RPMI8226 (cell line): ENCODE results near the gene ZNF862.
A peak's percentile ranks its signal among the peaks of the same experiment; 100 is the strongest.
"Not testable (repeated sequence)": the region's sequence is repeated elsewhere in the genome, so short reads cannot be mapped to it uniquely, and the experiment has no call there.

Experiments used
- DNase-seq: peaks from one replicate; pipeline ENCODE4 v3.0.0-alpha.2; 2015

ZNF862 gene

DNA sequence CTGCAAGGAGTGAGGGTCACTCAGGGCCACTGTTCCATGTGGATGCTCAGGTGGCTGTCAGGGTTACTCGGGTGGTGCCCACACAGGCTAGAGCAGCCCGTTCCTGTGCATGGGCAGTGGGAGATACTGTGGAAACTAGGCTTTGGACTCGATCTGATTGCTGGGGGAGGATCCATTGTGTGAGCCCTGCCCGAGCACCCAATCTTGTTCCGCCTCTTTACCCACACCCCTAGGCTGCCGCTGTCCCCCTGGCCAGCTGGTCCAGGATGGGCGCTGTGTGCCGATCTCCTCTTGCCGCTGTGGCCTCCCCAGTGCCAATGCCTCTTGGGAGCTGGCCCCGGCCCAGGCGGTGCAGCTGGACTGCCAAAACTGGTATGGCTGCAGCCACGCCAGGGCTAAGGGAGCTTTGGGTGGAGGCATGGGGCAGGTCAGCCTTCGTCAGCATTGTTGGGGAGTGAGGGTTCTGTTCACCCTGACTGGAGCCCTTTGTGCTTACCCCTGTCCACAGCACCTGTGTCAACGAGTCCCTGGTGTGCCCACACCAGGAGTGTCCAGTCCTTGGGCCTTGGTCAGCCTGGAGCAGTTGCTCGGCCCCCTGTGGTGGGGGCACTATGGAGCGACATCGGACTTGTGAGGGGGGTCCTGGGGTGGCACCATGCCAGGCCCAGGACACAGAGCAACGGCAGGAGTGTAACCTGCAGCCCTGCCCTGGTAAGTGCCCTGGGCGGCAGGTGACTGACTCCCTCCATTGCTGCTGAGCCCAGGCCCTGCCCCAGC lies 12.4 kb upstream of the ZNF862 start:
- peak; percentile 51 for DNase-seq

DNA sequence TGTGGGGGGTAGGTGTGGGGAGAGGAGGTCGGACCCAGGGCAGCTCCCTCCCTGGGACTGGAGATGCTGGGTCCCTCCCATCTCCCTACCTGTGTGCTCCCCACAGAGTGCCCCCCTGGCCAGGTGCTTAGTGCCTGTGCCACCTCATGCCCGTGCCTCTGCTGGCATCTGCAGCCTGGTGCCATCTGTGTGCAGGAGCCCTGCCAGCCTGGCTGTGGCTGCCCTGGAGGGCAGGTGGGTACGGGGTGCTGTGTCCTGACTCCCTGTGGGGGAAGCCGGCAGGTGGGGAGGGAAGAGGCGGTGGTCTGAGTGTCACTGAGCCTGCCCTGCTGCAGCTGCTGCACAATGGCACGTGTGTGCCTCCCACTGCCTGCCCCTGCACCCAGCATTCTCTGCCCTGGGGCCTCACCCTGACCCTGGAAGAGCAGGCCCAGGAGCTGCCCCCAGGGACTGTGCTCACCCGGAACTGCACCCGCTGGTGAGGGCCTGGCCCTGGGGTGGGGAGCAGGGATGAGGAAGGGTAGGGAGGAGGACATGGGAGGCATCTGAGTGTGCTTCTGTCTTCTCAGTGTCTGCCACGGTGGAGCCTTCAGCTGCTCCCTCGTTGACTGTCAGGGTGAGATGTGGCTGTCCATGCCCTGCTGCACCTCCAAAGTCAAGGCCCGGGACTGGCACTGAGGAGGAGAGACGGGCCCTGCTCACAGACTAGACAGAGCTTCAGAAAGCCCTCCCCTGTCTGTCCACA lies 11.7 kb upstream of the ZNF862 start:
- peak; percentile 60 for DNase-seq

GRCh38 chr7:149827089-149827981 lies 10.8 kb upstream of the ZNF862 start:
- no peak for DNase-seq

DNA sequence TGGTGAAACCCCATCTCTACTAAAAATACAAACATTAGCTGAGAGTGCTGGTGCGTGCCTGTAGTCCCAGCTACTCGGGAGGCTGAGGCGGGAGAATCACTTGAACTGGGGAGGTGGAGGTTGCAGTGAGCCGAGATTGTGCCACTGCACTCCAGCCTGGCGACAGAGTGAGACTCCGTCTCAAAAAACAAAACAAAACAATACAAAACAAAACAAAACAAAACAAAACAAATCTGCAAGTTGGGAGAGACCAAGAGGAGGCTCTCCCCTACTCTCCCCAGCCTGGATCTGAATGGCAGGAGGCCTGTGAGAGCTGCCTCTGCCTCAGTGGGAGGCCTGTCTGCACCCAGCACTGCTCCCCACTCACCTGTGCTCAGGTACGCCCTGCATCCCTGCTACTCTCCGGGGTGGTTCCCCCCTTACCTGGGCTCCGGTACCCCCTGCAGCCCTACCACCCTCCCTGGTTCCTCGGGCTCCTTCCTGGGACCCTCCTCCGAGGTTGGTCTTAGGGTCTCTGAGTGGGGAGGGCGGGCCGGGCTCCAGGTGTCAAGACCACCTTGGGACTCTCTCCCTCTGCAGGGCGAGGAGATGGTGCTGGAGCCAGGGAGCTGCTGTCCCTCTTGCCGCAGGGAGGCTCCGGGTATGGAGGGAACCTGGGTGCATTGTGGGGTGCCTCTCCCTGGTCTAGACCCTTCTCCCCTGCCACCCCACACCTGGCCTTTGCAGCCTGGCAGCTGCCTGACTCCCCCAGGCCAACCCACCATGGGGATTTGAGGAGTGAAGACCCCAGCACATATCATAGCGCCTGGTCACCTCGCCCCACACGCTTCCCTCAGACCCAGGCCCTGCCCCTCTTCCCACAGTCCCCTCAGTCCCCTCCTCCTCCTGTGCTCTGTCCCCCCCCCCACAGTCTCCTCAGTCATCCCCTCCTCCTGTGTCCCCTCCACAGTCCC lies 9.5 kb upstream of the ZNF862 start:
- no peak for DNase-seq

DNA sequence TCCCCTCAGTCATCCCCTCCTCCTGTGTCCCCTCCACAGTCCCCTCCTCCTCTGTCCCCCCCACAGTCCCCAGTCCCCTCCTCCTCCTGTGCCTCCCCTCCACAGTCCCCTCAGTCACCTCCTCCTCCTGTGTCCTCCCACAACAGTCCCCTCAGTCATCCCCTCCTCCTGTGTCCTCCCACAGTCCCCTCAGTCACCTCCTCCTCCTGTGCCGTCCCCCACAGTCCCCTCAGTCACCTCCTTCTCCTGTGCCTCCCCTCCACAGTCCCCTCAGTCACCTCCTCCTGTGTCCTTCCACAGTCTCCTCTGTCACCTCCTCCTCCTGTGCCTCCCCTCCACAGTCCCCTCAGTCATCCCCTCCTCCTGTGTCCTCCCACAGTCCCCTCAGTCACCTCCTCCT lies 7.6 kb upstream of the ZNF862 start:
- not testable (repeated sequence) for DNase-seq

DNA sequence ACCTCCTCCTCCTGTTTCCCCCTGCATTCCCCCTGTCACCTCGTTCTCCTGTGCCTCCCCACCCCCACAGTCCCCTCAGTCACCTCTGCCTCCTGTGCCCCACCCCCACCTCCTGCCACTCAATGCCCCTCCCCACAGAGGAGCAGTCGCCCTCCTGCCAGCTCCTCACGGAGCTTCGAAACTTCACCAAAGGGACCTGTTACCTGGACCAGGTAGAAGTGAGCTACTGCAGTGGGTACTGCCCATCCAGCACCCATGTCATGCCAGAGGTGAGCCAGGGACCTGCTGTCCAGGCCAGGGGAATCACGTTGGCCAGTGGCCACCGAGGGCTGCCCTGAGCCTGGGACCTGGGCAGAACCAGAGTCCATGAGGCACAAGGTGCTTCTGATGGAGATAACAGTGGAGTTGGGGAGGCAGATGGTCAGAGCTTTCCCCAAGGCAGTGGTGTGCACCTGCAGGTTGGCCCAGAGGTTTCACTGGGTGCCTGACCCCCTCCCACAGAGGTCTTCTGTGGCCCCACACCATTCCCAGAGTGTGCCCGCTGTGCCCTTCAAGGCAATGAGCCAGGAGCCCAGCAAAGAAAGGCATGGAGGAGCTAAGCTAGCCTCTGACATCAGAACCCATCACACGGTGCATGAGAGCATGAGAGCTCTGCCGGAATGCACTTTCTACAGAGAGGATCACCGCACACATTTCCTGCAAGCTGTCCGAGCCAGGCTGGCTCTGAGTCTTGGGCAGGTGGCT lies 7.0 kb upstream of the ZNF862 start:
- DNase-seq: peak; percentile 44

DNA sequence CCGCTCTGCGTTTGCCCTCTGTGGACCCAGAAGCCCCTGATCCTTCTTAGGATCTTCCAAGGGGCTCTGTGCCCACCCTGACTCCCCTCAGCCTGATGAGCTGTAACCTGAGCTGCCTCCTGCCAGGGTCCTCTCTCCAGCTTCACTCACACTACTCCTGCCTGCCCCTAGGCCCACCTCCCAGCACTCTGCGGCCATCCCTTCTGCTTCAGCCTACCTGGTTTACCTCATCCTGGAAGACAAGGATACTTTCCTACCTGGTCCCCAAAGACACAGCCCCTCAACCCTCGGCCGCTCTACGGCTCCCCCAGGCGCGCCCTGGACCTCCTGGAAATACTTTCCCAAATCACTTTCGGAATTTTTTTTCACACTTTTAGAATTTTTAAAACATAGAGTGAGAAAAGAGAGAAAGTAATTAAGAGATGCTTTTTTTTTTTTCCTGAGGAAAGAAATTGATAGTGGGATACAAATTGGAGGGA lies 6.4 kb upstream of the ZNF862 start:
- no peak for DNase-seq

DNA sequence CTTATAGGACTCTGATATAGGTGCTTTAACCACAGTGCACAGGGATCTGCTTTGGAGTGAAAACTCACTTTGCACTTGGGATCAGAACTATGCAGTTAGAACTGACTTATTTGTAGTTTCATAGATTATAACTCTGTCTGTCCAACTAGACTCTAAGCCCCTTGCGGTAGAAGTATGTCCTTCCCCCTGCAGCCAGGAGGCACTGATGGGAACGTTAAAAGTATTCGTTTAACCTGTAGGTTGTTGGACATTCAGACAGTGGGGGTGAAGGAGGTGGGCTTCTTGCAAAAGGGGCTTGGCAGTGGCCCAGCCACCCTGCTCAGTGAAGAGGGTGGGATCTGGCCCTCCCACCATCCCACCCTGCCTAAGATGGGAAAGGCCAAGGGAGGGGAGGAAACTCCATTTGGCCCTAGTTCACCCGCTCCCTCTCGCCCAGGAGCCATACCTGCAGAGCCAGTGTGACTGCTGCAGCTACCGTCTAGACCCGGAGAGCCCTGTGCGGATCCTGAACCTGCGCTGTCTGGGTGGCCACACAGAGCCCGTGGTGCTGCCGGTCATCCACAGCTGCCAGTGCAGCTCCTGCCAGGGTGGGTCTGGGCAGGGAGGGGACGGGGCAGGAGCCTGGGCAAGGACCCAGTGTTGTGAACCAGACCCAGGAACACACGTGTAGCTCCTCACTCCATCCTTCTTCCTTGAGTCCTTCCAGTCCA lies 5.7 kb upstream of the ZNF862 start:
- no peak for DNase-seq

DNA sequence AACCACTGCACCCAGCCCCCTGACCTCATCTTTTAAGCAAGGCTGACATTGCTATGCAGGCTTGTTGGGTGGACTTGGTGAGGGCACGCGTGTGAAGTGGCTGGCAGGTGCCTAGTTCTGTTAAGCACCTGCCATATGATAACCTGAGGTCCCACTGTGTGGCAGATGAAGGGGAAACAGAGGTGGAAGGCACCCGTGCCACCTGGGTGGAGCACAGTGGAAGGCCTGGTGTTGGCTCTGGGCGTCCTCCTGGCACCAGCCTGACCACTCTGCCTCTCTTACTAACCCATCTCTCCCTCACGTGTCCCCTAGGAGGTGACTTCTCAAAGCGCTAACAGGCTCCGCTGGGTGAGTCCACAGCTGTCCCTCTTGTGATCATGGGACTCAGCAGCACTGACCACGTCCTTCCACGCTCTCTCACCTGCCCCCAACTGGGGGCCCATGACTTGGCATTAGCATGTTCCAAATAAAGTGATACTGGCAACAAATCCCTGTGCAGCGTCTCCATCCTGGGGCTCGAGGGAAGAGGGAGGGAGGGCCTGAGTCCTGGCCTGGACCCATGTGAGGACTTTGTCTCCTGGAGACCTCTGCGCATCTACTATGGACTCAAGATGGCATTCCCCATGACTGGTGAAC lies 4.6 kb upstream of the ZNF862 start:
- DNase-seq: no peak

GRCh38 chr7:149834601-149835000 lies 3.6 kb upstream of the ZNF862 start:
- DNase-seq: no peak

DNA sequence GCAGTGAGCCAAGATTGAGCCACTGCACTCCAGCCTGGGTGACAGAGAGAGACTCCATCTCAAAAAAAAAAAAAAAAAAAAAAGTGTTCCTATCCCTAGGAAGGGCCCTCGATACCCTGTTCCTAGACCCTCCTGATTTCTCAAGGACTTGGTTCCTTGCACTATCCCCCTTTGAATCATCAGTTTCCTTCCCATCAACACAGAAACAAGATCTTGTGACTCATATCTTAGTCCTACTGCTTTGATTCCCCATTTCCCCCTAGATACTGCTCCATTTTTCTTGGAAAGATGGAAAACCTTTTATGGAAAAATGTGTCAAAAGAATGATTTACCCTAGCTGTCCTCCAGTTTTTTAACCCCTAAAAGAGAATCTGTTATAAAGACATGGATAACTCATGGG lies 1.7 kb upstream of the ZNF862 start:
- DNase-seq: no peak

DNA sequence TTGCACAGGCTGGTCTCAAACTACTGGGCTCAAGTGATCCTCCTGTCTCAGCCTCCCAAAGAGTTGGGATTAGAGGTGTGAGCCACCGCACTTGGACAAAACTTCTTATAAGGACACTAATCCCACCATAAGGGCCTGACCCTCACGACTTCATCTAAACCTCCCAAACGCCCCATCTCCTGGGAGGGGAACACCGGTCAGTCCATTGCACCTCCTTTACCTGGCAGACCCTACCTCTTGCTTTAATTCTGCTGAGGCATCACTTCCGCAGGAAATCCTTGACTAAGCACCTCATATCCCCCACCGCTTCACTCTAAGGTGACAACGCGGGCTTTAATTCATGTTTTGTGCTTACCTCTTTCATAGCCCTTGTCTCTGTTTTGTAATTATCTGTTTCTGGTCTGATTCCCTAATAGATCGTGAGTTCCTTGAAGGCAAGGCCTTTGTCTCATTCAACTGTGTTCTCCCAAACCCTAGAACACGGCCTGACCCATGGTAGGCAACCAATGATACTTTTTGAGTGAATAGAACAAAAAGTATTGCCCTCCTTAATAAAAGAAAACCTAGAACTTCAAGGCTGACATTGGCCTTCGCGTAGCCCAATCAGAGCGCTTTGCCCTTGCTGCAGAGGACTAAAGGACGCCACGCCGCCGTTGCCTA lies 481 bp upstream of the ZNF862 start:
- no peak for DNase-seq

- no peak for DNase-seq
Observed at GRCh38 chr7:149838992-149839408, 825 bp downstream of the ZNF862 start.

GRCh38 chr7:149839933-149840332 lies 1.8 kb downstream of the ZNF862 start:
- DNase-seq: no peak

DNA sequence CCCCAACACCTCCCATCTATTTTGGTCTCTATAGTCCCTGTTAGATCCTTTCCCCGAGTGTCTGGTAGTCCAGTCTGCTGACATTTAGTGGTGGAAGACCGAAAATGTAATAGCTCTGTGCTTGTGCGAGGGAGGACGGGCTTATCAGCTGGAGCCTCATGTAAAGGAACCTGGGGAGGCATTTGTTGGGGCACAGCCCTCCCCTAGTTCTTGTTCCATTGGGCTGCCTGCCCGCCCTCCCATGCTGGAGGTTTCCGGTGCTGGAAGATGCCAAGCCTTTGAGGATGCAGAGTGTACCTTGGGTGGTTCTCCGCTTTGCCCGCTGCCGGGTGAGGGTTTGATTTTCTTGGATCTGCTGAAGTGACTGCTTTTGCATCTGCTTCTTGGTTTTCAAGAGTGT lies 5.4 kb downstream of the ZNF862 start:
- DNase-seq: no peak

GRCh38 chr7:149844445-149844844 lies 6.3 kb downstream of the ZNF862 start:
- no peak for DNase-seq

- peak; percentile 41 for DNase-seq
Observed at GRCh38 chr7:149845257-149845980, 7.2 kb downstream of the ZNF862 start.

- DNase-seq: no peak
Observed at GRCh38 chr7:149846021-149846420, 7.8 kb downstream of the ZNF862 start.
